Thyroid gland (tissue), 4 donors: ENCODE measurements around the gene TMEM255B. TPM values are rescaled to one million over a fixed set of nuclear protein-coding genes. Genes with fewer than 3 reads are reported as not detected.

Source experiments
- DNase-seq, 2 donors: peaks; one replicate each; pipeline ENCODE4 v3.0.0-alpha.2; 2019
- H3K27ac ChIP-seq, 3 donors: fragments of 200-600 bp; sonication (generic); 1 replicate in 2 of 3; 2 replicates in 1 of 3; pipeline ENCODE4 v1.5.1; 2016 to 2019; ENCODE audit warnings: mild to moderate bottlenecking in 1 of 3, moderate library complexity in 1 of 3
- H3K27me3 ChIP-seq: fragments of 200-600 bp; sonication (generic); one replicate; pipeline ENCODE4 v1.5.1; 2019
- H3K36me3 ChIP-seq, 2 donors: fragments of 200-600 bp; sonication (generic); one replicate each; pipeline ENCODE4 v1.5.1; 2016 to 2019
- H3K4me1 ChIP-seq, 2 donors: fragments of 200-600 bp; sonication (generic); one replicate each; pipeline ENCODE4 v1.5.1; 2017 to 2019
- H3K4me3 ChIP-seq, 3 donors: fragments of 200-600 bp; sonication (generic); replicated peaks in 1 of 3; 1 replicate in 2 of 3; 2 replicates in 1 of 3; pipeline ENCODE4 v1.5.1; 2016; ENCODE audit warnings: mild to moderate bottlenecking in 1 of 3
- H3K9me3 ChIP-seq: fragments of 200-600 bp; sonication (generic); one replicate; pipeline ENCODE4 v1.5.1; 2017
- CTCF ChIP-seq, 6 experiments: fragments of 200-600 bp in 3 of 6; fragments of 450-650 bp in 3 of 6; sonication (generic) in 3 of 6; IDR thresholded peaks; one replicate each; pipeline ENCODE4 v1.5.1; 2016 to 2019; ENCODE audit warnings: antibody characterized with exemption in 6 of 6, mild to moderate bottlenecking in 2 of 6, inconsistent platforms in 1 of 6, moderate library complexity in 1 of 6
- POLR2A ChIP-seq, 2 donors: fragments of 450-650 bp; IDR thresholded peaks; one replicate each; pipeline ENCODE4 v1.6.1; 2017; ENCODE audit warnings: antibody characterized with exemption in 2 of 2, mild to moderate bottlenecking in 2 of 2, moderate library complexity in 1 of 2
- WGBS, 2 donors: methylation state at CpG; one replicate each; pipeline ENCODE4 v1.1.5; 2017; 5-methylcytosine and 5-hydroxymethylcytosine counted together
- intact Hi-C: fragments of 100-400 bp; cut with DNase I; formaldehyde crosslinking; loops from one replicate; pipeline ENCODE4 v1.15.1; 2023
- total RNA-seq, 4 donors: library from RNA; depleted of rRNA; stranded (reverse); fragments of >200 nt; gene quantifications; one replicate each; pipeline ENCODE4 v1.2.3, GENCODE V29; 2016

The TMEM255B gene
- total RNA-seq, 4 donors from 2014 or later: 6.1 to 9.2 (median 8.3) TPM

DNA sequence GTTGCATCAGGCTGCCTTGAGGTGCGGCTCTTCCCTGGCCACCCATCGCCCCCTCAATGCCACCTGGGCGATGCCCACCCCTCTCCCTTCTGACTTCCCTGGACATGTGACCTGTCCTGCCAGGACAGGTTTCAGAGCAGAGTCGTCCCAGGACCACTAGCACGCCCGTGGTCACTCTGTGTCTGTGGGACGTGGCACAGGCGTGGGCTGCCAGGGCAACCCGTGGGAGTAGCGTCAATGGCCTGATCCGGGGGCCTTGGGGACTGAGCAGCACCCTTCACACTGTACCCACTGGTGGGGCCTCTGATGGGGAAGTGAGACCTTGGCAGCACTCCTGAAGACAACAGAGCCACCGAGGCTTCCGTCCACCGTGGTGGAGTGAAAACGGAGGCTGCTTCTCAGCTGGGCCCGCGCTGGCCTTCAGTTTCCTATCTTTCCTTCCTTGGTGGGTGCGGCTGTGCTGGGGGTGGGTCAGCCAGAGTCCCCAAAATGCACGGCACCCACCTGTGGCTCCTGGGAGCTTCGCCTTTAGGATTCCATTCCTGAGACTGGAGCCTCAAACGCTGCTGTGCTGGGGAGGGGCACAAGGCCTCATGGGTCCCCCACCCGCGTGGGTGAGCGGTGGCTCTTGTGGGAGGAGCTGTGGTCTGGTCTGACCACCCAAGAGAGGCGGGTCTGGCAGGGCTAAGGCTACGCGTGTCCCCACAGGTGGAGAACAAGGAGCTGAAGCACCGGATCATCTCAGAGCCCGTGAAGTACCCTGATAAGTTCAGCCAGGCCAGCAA is 26.7 kb upstream of the TMEM255B start:
- Histone ChIP-seq H3K27ac (no peak overlapping the region), H3K4me3 (no peak overlapping the region), H3K27me3 (no peaks in the 10 kb centered on the region), H3K36me3 (no peaks in the 10 kb centered on the region), H3K4me1 (no peaks in the 10 kb centered on the region), H3K9me3 (no peaks in the 10 kb centered on the region)
- intact Hi-C loops: no loop called here
- DNase-seq: no peak
- no peak for TF ChIP-seq POLR2A (IDR thresholded peaks at IDR 0.05)
- no peak for TF ChIP-seq CTCF (IDR thresholded peaks at IDR 0.05)
- 85 to 92% methylated on average over 11 to 20 of the region's 29 CpGs for WGBS, 2 donors

GRCh38 chr13:113732961-113733950 is 25.8 kb upstream of the TMEM255B start:
- Histone ChIP-seq H3K9me3 (no peaks in the 10 kb centered on the region), H3K36me3 (no peaks in the 10 kb centered on the region), H3K4me3 (no peak overlapping the region), H3K27me3 (no peaks in the 10 kb centered on the region), H3K4me1 (no peaks in the 10 kb centered on the region), H3K27ac (no peak overlapping the region)
- 89 to 92% methylated on average over 33 to 47 of the region's 55 CpGs for WGBS, 2 donors
- no peak for TF ChIP-seq CTCF (IDR thresholded peaks at IDR 0.05)
- TF ChIP-seq POLR2A (IDR thresholded peaks at IDR 0.05): no peak
- intact Hi-C loops: no loop called here
- no peak for DNase-seq

DNA sequence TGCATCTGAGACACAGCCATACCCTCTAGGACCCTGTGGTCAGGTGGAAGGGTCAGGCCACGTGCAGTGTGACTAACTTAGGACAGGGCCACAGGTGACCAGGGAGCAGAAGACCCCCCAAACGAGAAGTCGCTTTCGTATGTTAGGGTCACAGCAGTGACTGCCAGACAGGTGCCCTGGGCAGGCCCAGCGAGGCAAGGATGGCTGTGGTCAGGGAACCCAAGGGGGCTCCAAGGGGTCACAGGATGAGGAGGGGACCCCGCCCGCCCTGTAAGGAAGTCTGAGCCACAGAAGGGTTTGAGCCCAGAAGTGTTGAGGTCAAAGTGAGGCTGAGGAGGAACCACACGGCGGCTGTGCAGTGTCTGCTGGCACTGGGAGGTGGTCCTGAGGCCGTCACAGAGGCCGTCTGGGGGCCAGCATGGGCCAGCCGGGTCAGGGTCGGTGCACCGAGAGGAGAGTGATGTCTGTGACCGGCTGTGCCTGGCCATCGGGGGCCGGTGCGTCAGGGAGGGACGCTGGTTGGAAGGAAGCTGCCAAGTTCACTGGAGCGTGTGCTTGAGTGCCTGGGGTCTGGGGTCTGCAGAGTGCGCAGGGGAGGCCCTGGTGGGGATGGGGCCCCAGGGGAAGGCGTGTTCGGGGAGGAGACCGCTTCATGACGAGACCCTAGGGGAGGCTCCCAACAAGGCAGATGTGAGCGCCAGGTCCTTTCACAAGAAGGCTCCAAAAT is 24.8 kb upstream of the TMEM255B start:
- Histone ChIP-seq H3K27ac (no peak overlapping the region), H3K4me3 (no peak overlapping the region), H3K4me1 (no peaks in the 10 kb centered on the region), H3K9me3 (no peaks in the 10 kb centered on the region), H3K36me3 (no peaks in the 10 kb centered on the region), H3K27me3 (no peaks in the 10 kb centered on the region)
- no peak for TF ChIP-seq POLR2A (IDR thresholded peaks at IDR 0.05)
- no peak for TF ChIP-seq CTCF (IDR thresholded peaks at IDR 0.05)
- intact Hi-C loops: no loop called here
- no peak for DNase-seq
- 81 to 91% methylated on average over 24 to 26 of the region's 26 CpGs for WGBS, 2 donors

DNA sequence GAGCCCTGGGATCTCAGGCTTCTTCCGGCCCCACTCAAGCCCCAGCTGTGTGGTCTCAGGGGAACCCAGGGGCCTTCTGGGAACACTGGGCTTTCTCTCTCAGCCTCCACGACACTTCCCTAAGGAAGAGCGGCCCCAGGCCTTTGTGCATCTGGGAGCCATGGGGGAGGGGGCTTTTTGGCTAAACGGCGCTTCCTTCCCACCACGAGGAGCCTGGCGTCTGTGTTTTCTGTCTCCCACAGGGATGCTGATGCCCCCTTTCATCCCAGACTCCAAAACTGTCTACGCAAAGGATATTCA is 24.2 kb upstream of the TMEM255B start:
- TF ChIP-seq CTCF (IDR thresholded peaks at IDR 0.05) (no peak), POLR2A (IDR thresholded peaks at IDR 0.05) (no peak)
- 69 to 80% methylated on average over 8 of the region's 8 CpGs for WGBS, 2 donors
- intact Hi-C loops: no loop called here
- no peaks in the 10 kb centered on the region for H3K27me3 ChIP-seq
- H3K4me1 ChIP-seq: no peaks in the 10 kb centered on the region
- no peaks in the 10 kb centered on the region for H3K9me3 ChIP-seq
- H3K4me3 ChIP-seq: no peak overlapping the region
- no peak overlapping the region for H3K27ac ChIP-seq
- no peak for DNase-seq
- no peaks in the 10 kb centered on the region for H3K36me3 ChIP-seq
